Measurements from ENCODE around the gene CSNK1D. TPM values are rescaled to one million over a fixed set of nuclear protein-coding genes. Genes with fewer than 3 reads are reported as not detected.

The CSNK1D gene
- polyA plus RNA-seq, 4 donors: 88.6 to 125 (median 117) TPM

DNA sequence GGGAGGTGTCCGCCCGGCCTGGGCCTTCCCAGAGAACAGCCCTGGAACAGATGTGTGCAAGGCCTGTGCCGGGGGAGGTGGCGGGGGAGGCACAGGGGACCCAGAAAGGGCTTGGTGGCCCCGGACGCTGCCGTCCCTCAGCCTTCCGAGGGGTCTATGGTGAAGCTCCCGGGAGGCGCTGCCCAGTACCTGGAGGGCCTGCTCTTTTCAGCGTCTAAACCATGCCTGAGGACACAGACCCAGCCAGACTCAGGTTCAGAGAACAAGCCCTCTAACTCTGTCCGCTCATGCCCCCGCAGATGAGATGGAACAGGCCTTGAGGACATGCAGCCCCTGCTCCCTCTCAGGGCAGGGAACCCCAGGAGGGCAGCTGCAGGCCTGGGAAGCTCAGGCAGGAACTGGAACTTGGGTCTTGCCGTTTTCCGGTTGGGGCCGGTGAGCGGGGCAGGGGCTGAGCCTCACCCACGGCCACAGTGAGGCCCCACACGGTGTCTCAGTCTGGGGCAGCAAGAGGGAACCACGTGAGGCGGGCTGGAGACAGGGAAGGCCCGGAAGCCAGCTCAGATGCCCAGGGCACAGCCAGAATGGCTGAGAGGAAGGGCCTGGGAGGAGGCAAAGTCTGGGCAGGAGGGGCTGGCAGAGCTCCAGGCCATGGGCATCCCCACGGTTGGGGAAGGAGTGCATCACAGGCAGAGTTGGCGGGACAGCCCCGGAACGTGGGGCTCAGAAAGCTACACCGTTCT lies 32.1 kb downstream of the CSNK1D start:
- no peak for DNase-seq (ENCODE audit: low read depth in 4 of 4, low spot score in 3 of 4)

DNA sequence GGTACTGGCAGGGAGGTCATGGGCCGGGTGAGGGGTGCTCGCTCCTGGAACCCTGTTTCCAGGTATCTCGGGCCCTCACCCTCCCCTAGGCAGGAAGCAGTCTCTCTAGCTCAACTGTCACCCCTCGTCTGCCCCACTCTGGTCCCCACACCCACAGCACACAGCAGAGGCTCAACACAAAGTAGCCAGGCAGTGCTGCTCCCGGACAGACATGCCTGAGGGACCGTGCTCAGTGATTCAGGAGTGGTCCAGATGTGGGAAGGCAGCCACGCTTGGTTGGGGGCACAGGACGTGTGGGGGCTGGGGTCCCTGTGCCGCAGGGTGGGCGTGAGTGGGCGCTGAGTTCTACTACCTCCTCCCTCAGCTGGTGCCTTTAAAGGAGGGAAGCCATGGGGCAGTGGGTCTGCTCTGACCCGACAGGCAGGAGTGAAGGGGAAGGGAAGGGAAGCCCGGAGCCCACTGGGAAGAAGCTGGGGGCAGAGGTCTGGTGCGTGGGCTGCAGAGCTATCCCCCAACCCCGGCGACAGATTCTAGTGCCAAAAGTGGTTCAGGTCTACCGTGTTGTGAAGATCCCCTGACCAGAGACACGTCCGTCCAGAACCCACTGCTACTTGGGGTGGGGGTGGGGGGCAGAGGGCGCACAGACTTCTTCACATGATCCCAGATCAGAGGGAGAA lies 32.9 kb downstream of the CSNK1D start:
- no peak for DNase-seq (ENCODE audit: low read depth in 4 of 4, low spot score in 3 of 4)

DNA sequence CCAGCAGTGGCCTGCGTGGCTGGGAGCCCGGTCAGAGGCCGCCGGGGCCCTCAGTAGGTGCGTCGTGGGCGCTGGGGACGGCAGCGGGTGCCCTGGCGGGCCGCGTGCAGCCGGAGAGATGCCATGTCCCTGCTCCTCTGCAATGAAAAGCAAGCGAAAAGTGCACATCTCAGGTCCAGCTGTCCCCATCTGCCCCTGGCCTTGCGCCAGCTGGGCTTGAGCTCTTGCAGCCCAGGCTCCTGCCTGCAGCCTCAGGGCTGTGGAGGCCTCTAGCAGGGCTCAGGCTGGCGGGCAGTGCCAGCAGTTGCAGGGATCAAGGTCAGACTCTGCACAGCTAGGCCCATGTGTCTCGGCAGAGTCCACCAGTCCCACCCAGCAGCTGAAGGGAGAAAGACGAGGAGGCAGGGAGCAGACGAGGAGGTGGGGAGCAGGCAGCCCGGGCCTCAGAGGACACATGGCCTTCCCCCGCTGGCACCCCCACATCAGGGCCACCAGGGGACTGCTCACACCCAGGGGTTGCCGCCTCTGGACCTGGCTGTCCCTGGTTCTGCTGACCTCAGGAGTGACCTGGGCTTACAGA lies 33.5 kb downstream of the CSNK1D start:
- no peak for DNase-seq (ENCODE audit: low read depth in 4 of 4, low spot score in 3 of 4)

- no peak for DNase-seq (ENCODE audit: low read depth in 4 of 4, low spot score in 3 of 4)
These were observed 34.0 kb downstream of the CSNK1D start for GRCh38 chr17:82239401-82239925.

GRCh38 chr17:82238472-82239201 lies 34.9 kb downstream of the CSNK1D start:
- DNase-seq (ENCODE audit: low read depth in 4 of 4, low spot score in 3 of 4): no peak

GRCh38 chr17:82237746-82238471 lies 35.6 kb downstream of the CSNK1D start:
- no peak for DNase-seq (ENCODE audit: low read depth in 4 of 4, low spot score in 3 of 4)

GRCh38 chr17:82237083-82237745 lies 36.3 kb downstream of the CSNK1D start:
- DNase-seq (ENCODE audit: low read depth in 4 of 4, low spot score in 3 of 4): no peak

DNA sequence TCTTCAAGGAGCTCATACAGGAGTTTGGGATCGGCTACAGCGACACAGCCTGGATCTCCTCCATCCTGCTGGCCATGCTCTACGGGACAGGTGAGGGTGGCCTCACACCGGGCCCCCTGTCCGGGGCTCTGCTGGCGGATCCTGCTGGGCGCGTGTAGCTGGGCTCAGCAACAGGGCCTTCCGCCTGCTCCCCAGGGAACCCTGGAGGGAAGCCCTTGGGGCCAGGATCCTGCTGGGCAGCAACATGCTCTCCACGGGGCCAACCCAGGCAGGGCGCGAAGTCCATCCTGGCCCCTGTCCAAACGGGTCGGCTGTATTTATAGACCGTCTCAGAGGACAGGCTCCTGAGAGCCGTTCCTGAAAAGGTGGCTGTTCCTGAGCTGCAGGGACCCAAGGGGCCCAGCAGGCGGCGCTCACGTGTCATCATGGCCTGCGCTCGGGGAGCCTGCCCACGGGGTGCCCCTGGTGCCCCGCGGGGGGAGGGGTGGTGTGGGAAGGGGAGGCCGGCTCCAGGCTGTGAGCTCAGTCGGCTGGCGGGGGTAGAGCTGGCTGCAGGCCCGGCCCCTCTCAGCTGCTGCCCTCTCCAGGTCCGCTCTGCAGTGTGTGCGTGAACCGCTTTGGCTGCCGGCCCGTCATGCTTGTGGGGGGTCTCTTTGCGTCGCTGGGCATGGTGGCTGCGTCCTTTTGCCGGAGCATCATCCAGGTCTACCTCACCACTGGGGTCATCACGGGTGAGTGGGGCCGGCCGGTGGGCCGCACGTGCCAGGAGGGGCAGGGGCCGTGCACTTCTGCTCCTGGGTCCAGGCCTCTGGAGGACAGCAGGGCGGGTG lies 37.1 kb downstream of the CSNK1D start:
- DNase-seq (ENCODE audit: low read depth in 4 of 4, low spot score in 3 of 4): no peak

GRCh38 chr17:82235775-82236141 lies 37.7 kb downstream of the CSNK1D start:
- DNase-seq (ENCODE audit: low read depth in 4 of 4, low spot score in 3 of 4): no peak

GRCh38 chr17:82235056-82235774 lies 38.3 kb downstream of the CSNK1D start:
- DNase-seq (ENCODE audit: low read depth in 4 of 4, low spot score in 3 of 4): no peak

DNA sequence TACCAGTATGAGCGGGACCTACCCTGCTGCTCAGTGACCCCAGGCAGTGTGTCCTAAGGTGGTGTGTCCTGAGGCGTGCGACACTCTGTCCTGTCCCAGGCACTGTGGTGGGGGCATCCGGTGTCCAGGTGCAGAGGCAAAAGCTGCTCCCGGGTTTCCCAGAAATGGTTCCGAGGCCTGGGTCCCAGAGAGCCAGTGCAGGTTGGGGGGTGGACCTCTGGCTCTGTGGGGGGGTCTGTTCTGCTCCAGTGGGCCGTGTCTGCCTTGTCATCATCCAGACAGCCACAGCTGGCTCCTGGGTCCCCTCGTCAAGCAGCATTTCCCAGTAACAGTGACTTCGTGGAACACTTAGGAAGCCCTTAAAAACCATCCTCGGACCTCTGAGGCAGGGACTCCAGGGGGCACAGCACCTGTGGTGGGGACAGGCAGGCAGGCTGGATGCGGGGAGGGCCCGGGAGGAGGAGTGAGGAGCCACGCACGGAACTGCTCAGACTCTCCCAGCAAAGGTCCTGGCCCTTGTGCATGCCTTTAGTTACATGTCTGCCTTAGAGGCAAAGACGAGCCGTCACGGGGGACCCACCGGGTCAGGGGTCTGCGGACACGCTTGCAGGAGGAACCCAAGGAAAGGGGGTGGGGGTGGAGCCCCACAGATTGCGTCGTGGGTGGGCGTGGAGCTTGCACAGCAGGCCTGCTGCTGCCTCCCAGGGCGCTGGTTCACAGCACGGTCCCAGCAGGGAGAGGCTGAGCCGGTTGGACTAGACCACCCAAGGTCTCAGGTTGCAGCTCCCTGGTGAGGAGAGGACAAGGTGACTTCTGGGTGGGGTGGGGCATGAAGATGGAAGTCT lies 39.1 kb downstream of the CSNK1D start:
- no peak for DNase-seq (ENCODE audit: low read depth in 4 of 4, low spot score in 3 of 4)

GRCh38 chr17:82232876-82233785 lies 40.4 kb downstream of the CSNK1D start:
- DNase-seq (ENCODE audit: low read depth in 4 of 4, low spot score in 3 of 4): no peak

GRCh38 chr17:82232322-82232820 lies 41.1 kb downstream of the CSNK1D start:
- DNase-seq (ENCODE audit: low read depth in 4 of 4, low spot score in 3 of 4): no peak

DNA sequence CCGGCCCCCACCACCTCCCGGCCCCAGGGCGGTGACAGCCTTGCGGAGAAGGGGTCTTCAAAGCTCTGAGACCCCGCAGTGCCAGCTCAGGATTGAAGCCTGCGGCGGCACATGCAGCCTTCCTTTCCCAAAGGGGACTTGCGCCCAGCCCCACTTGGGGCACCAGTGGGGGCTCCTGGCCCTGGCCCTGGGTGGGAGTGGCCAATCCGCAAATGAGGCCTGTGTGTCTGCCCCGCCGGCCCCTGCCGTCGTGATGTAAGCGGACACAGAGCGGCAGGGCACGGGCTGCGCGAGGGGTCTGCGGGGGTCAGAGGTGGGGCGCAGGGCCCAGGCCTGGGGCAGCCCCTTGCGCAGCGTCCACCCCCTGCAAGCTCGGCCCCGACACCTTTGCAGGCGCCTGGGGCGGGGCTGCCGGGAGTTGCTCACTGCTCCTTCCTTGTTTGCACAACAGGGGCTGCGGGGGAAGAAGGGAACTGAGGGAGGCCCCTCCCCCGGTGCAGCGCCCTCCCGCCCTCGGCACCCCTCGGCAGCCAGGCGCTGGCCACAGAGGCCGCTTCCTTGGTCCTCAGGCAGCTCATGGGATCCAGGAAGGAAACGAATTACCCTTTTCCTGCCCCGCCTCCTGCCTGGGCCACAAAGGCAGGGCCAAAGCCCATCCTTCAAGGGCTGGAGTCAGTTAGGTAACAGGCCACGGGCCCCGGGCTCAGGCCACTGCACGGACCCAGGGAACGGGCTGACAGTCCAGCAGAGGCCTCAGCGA lies 41.8 kb downstream of the CSNK1D start:
- DNase-seq (ENCODE audit: low read depth in 4 of 4, low spot score in 3 of 4): no peak

DNA sequence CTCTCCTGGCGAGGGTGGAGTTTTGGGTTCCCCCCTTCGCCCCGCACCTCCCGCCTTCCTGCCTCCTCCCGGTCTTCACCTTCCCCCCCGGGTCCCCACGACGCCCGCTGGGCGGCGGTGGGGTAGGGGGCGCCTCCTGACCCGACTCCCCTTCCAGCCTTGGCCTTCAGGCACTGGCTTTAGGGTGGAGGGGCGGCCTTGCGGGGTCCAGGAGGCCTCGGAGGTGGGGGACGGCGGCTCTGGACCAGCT lies 42.3 kb downstream of the CSNK1D start:
- DNase-seq (ENCODE audit: low read depth in 4 of 4, low spot score in 3 of 4): no peak
